HG02852 (cell line): ENCODE data around the gene GDF2.

Source experiments
- ATAC-seq: cut with Tn5 transposase; IDR thresholded peaks from one replicate; pipeline ENCODE4 v1.9.1; 2021; ENCODE audit warnings: mild to moderate bottlenecking, moderate library complexity; ENCODE audit not compliant: unreplicated experiment

The GDF2 gene

GRCh38 chr10:47290338-47290737 is 31.9 kb upstream of the GDF2 start:
- no peak for ATAC-seq

- no peak for ATAC-seq
Observed at GRCh38 chr10:47291682-47292081, 30.6 kb upstream of the GDF2 start.

DNA sequence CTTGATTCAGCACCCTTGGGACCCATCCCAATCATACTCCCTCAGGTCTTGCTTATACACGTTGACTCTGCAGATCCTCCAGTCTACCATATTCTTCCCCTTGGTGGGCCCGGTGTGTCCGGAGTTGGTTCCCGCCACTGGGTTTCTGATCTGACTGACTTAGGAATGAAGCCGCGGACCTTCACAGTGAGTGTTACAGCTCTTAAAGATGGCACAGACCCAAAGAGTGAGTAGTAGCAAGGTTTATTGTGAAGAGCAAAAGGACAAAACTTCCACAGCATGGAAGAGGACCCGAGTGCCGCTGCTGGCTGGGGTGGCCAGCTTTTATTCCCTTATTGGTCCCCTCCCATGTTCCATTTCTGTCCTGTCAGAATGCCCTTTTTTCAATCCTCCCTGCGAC is 28.2 kb upstream of the GDF2 start:
- ATAC-seq, result no peak

DNA sequence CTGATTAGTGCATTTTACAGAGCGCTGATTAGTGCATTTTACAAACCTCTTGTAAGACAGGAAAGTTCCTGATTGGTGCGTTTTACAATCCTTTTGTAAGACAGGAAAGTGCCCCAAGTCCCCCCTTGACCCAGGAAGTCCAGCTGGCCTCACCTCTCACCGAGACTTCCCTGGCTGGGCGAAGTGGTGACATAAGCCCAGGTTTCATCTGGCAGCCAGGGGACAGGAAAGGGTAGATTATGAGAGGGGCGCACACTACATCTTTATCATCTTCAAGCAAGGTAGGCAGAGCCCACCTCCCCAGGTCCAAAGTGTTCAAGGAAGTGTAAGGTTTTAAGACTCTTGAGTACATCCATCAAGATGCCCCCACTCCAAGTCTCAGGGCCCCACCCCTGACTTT is 27.8 kb upstream of the GDF2 start:
- no peak for ATAC-seq

DNA sequence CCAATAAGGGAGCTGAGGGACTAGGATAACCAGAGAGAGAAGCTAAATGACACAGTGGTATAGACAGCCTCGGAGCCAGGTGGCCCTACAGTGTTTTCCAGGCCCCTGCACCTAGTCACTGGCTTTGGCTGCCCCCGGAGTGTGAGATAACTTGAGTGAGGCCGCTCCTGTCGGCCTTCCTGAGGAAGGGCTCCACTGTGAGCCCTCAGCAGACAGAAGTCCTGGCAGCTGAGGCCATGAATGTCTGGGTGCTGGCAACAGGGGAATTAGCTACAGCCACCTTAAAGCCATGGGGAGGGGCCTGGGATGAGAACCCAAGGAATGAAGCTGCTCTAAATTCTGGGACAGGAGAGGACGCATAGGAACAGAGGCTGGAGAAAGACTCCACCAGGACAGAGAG is 26.8 kb upstream of the GDF2 start:
- no peak for ATAC-seq

GRCh38 chr10:47296156-47296894 is 25.9 kb upstream of the GDF2 start:
- no peak for ATAC-seq

- no peak for ATAC-seq
Observed at GRCh38 chr10:47296941-47297340, 25.3 kb upstream of the GDF2 start.

DNA sequence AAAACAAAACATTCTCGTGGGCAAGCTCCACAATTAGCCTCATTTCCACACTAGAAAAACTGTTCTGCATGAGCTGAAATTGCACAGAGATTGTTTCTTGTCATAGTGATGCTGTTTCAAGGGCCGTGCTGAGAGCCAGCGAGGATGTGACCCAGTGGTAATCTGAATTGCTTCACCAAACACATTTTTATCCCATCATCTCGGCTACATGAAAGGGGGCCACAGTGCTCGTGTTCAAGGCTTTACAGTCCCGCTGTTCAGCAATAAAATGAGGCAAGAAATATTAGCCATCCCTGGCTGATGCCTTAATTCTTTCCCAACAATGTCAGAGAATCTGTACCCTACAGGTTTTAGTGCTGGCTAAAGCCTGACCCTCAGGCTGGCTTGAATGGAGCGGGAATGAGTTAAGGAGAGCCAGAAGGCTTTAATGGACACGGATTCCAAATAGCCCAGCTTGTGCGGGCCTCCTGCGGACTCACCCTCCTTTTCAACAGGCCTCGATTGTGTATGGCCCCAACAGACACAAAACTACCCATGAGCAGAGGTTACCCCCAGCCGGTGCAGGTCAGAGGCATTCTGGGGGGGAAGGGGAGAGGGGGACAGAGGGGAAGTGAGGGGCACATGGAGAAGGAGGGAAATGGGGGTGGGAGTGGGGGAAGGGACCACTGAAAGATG is 24.3 kb upstream of the GDF2 start:
- no peak for ATAC-seq

DNA sequence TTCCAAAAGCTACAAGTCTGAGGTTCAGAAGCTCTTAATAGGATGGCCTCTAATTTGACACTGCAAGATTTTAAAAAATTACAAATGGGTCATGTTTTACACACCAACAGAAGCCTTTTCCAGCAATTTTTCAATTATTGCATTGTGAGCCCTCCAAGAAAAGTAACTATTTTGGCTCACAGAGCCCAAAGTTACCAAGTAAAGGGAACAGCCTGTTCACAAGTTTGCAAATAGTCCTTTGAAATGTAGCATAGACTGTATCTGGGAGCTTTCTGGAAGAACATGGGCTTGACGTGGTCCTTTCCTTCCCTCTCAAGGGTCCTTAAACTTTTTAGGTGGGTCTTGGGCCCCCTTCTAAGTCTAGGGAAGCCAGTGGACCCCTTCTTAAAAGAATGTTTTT is 23.5 kb upstream of the GDF2 start:
- no peak for ATAC-seq

DNA sequence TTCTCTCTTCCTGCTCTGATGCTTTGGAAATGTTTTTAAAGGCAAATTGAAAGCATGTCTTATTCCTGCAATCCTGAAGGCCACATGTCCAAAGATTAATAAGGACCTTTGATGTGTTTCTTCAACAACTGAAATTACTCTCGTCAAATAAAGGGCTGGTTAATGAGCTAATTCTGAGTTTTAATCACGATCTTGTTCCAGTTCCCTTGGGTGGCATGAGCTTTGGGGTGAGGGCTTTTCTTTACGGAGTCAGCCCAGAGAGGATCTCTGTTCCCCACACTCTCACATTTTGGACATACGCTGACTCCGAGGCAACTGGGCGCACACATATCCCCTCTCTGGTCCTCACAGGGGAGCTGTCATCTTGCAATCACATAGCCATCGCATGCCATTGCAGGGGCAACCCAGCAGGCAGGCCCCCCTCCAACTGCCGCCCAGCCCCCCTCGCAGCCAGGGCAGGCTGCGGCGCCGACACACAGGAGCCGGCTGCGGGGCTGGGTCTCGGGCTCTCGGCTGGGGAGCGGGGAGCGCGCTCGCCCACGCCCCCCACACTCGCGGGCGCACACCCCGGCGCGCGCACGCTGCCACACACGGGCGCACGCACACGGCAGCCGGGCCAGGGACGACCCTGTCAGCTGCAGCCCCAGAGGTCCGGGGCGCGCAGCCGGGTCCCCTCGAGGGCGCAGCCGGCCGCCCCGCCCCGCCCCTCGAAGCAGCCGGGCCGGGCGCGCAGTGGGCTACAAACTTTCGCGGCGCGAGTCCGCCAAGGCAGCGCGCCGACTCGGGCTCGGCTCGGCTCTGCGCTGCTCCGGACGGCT is 22.4 kb upstream of the GDF2 start, which contains the start of gene GDF10:
Gene GDF10 (plus strand): TSS at position 587 of the 818 bp plus-strand sequence. CDS start 455 bp downstream, outside the sequence.
- no peak for ATAC-seq

DNA sequence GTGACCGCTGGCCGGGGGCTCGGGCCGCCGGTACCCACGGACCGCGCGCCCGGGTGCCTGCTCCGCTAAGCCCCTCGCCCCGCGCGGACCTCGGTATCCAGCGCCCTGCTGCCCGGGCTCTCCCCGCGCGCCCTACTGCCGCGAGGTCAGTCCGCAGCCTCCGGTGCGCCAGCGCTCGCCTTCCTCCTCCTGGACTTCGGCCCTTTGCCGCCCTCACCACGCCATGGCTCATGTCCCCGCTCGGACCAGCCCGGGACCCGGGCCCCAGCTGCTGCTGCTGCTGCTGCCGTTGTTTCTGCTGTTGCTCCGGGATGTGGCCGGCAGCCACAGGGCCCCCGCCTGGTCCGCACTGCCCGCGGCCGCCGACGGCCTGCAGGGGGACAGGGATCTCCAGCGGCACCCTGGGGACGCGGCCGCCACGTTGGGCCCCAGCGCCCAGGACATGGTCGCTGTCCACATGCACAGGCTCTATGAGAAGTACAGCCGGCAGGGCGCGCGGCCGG is 21.8 kb upstream of the GDF2 start:
- no peak for ATAC-seq

- no peak for ATAC-seq
Observed at GRCh38 chr10:47301833-47302232, 20.4 kb upstream of the GDF2 start.

GRCh38 chr10:47303105-47303504 is 19.1 kb upstream of the GDF2 start:
- no peak for ATAC-seq

DNA sequence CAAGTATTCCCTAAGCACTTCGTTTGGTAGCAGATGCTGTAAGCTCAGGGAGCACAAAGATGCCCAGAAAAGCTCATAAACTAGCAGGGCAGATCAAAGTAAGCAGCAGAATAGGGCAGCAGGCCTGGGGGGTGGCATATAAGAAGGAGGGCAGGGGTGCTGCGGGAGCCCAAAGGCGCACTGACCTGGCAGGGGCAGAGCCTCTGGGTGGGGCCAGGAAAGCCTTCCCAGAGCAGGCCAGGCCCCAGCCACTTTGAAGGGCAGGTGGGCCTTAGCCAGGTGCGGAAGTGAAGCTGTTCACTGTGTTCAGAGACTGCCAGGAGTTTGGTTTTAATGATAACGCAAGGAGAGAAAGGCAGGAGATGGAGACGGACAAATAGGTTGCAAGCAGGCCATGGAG is 18.4 kb upstream of the GDF2 start:
- ATAC-seq, result no peak

DNA sequence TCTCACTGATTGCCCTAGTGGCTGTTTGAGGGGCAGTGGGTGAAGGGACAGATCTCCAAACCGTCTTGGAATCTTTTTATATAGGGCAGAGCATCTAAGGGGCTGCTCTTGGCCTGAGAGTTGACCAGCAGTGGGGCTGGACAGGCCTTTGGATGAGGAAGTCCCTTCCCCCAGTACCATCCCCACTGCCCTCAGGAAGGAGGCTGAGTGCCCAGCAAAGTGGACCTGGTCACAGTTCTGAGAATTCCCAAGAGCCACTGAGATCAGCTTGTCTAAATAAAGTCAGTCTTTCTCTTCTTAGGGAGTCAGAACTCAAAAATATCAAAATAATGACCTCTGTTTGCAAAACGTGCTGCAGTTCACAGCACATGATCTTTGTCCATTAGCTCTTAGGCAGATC is 16.7 kb upstream of the GDF2 start:
- ATAC-seq, result no peak

DNA sequence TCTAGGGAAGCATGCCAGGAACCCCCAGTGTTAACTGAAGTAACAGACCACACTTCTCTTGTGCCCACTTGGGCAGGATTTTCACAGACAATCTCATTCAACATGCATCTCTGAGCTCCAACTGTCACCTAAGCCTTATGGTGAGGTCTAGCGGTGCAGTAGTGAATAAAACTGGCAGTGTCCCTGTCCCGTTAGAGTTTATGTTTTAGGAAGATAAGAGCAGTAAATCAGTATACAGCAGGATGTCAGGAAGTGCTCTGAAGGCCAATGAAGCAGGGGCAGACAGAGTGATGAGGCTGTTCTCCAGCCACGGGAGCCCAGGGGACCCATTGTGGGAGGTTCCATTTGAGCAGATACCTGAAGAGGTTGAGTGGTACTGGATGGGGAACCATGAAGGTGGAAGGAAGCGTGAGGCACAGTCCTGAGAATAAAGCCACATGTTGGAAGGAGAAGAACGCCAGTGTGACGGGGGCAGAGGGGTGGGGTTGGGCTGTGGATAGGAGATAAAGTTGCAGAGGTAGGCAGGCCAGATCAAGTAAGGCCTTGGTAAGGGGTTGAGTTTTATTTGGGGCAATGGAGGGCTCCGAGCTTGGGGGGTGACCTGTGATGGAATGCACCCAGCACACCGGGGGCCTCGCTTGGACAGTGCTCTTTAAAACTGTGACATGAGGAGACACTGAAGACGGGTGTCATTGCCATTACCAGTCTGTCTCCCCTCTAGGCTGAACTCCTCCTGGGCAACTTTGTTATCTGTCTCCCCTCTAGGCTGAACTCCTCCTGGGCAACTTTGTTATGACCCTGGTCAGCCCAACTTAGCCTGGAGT is 15.7 kb upstream of the GDF2 start:
- ATAC-seq, result no peak

DNA sequence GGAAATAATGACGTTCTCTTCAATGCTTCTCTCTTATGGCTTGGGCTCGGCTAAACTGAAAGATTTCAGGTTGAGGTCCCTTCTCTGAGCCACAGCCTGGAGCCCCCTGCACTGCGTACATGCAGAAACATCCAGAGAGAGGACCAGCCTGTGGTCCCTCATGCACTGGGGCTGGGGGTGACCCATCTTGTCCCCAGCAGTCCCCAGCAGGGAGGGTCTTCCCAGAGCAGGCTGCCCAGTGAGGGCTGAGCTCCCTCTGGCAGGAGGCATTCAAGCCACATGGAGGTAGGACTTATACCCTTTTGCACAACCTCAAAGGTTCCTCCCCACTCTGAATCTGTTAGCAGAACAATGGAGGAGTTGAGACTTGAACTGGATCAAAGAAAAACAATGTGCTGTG is 14.9 kb upstream of the GDF2 start:
- ATAC-seq, result no peak

DNA sequence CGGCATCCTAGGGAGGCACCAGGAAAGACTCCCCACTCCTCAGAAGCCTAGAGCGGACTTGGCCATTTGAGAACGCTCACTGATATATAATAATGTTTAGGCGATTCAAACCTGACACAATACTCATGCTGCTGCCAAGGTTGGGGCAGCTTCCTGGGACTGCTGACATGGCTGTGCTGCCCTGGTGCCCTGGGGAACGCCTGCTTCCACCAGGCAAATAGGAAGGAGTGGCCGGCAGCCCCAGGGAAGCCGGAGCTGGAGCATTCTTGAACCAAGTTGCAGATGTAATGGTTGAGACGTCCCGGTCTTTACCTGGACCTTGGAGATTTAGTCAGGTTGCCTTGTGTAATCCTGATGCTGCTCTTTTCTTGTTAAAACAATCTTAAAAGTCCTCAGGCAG is 13.5 kb upstream of the GDF2 start:
- ATAC-seq, result no peak

GRCh38 chr10:47309408-47310089 is 12.7 kb upstream of the GDF2 start:
- ATAC-seq, result no peak

GRCh38 chr10:47310090-47310505 is 12.2 kb upstream of the GDF2 start:
- ATAC-seq, result no peak
